GM21737 (cell line): Measurements from ENCODE around the gene FGD2.

ENCODE experiments used
- ATAC-seq: cut with Tn5 transposase; IDR thresholded peaks from one replicate; pipeline ENCODE4 v1.9.1; 2021; ENCODE audit warnings: mild to moderate bottlenecking, moderate library complexity; ENCODE audit not compliant: unreplicated experiment

Gene FGD2

DNA sequence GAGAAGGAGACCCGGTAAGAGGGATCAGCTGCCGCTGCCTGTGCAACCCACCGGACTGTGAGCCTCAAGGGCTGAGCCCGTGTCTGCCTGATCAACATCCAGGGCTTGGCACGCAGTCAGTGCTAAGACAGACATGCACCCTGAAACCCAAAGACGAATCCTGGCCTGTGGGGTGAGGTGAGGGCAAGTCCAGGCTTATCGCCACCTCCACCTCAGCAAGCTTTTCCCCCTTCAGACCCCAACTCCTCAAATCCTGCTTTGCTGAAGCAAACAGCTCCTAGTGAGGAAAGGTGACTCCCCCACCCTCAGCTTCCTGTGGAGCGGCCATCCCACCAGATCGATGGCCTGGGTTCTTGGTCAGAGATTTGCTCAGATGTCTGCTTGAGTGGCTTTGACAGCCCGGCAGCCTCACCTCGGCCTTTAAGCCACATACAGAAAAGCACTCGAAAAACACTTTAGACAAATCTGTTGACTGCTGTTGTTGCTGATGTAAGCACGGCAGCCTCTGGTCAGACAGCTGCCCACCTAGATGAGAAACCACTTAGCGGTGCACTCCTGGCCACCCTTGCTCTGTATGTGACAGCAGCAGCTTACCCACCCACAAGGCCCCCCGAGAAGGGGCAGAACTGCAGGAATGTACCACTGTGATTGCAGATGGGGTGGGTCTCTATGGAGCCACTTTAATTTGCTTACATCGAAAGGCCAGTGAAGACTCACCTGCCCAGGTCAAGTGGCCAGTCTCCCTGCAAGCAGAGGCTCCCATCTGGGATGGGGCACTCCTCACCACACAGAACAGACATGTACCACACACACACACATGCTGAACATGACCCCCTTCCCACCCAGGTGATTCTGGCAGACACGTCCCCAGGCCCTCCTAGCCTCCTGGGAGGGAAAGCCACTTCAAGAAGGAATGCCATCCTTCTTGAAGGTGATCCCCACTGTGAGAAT, 34.3 kb upstream of the FGD2 start:
- ATAC-seq = no peak

DNA sequence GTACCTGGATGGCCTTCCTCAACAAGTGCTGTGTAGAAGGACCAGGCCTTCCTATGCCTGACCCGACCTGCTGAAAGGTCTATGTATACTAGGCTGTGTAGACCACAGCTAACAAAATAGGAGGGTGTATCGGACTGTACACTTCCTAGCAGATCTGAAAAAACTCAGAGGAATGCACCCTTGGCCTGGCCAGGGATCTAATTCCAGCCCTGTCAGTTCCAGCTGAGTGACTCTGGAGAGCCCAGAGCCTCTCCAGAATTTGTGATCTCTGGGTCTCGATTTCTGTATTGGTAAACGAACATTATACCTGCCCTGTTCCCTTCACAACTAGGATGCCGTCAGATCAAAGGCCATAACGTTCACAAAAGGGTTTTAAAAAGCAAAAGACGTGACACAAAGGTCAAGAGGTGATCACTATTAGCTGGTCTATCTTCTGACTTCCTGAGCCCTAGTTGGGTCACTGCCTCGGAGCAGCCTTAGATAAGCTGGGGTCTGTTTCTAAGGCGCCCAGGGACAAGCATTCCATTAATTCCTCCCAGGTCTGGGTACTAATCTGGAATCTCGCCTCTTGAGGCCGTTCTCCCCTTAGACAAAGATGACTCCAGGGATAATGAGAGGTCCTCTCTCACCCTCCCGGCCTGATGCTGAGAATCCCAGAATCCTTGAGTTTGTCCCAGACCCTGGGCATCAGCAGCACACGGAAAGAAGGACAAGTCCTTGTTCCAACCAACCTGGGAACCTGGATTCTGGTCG, 33.4 kb upstream of the FGD2 start:
- no peak for ATAC-seq

DNA sequence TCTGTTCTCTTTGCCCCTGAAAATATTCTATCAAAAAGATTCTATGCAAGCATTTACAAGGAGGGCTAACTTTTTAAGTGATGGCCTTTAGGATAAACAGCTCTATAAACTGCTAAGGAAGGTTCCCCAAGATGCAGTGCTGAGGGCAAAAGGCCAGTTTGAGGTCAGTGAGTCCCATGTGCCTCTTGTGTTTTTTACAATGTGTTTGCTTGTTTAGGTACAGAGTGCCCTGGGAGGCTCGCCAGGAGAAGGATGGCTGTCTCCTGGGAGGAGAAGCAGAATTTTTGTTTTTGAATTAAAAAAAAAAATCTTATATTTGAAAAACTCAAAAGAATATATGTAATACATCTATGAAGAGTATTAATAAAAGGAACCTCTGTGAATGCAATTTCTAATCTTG, 32.3 kb upstream of the FGD2 start:
- ATAC-seq = no peak

DNA sequence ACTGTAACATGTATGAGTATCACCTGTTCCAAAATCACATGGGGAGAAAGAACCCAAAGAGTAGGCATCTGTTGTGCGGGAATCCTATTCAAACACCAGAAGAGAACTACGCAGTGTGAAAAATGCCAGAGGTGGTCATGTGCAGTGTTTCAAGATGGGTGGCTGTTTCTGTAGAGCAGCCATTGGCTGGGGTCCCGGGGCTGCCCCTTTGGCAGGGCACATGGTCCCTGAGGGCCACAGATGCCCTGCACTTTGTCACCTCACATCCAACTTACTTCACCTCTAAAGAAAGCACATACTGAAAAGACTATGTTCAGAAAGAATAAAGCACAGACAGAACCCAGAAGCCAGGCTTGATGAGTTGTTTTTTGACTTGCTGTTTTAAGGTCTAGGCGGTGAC, 31.8 kb upstream of the FGD2 start:
- ATAC-seq = no peak

DNA sequence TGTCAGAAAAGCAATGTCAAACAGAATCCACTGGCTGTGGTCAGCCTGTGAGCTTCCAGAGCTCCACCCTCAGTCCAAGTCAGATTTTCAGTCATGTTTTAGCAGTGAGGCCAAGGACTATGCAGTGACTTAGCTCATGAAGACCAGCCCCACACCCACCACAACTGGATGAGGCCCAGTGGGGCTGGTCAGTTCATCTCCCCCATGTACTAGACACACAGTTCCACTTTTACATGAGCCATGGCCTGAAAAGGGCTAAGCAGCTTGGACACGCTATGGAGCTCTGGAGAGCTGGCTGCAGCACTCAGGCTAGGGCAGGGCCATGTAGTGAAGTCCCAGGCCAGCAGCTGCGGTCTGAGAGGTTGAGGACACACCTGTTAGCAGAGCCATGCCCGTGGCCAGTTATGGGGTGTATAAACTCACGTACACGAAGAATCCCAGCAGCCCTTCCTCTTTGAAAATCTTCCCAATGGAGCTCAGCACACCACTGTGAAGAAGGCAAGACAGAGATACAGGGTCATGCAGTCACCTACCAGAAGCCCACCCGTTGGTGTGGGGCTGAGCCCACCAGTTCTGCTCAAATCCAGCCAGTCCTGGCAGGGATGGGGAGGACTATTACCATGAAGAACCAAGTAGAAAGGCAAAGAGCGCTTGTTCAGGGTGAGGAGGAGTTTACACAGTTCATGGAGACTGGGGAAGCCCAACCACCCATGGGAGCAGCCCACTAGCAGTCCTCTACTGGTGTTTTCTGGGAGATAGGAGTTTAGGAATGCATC, 30.0 kb upstream of the FGD2 start:
- no peak for ATAC-seq

DNA sequence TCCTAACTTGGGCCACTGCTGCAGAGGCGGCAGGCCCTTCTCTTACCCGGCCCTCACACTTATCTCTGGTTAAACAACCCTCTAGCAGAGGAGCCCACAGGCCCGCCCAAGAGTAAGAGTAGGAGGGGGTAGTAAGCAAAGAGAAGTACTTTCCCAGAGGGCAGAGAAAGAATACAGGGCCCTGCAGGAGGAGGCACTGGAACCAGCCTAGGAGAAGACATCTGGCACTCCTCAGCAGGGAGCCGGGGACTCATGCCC, 29.5 kb upstream of the FGD2 start:
- ATAC-seq = no peak

DNA sequence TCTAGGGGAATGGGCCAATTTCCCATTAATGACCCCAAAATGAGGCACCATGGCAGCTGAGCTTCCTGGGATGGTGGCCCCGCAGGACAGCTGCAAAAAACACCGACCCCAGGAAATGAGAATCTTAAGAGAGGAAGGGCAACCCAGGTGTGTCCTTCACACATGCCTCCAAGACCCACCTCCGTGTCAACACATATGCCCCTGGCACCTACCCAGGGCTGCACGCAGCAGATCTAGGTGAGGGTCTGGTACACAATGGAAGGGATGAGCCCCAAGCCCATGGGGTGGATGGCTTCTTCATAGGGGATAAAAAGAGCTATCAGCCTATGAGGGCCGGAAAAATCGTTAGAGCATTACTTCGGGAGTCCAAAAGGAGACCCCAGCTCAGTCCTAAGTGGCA, 28.9 kb upstream of the FGD2 start:
- no peak for ATAC-seq

DNA sequence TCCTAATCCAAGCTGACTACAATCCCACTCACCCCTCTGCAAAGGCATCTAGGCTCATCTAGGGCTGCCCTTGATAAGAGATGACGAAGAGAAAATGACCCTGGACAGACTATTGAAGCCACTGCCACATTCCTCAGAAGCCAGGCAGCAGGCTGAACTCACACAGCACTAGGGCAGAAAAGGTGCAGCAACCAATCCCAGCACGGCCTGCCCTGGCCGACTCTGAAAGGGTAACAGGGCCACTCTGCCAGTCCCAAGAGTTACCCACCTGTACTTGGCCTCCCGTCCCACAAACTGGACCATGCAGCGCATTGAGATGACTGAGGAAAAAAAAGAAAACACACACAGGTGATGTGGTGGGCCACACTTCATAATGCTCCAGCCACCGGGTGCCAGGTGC, 28.5 kb upstream of the FGD2 start:
- no peak for ATAC-seq

DNA sequence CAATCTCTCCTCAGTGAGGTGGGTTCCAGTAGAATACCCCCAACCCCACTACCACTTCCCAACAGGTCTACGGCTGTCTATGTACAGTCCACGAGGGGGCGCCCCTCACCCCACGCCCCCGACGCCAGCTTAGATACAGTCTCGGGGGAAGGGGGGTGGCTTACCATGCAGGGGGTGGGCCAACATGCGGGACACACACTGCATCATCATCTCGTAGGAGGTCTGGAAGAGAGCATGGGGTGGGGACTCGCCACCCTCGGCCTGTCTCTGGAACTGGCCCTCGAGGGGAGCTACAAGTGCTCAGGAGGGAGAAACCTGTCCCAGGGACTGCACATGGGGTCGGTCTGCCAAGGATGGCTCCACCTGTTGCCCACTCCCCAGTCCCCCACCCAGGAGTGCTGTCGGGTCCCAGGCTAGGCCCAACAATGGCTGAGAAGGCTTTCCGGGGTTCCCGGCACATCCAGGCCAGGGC, 27.9 kb upstream of the FGD2 start:
- ATAC-seq = no peak

DNA sequence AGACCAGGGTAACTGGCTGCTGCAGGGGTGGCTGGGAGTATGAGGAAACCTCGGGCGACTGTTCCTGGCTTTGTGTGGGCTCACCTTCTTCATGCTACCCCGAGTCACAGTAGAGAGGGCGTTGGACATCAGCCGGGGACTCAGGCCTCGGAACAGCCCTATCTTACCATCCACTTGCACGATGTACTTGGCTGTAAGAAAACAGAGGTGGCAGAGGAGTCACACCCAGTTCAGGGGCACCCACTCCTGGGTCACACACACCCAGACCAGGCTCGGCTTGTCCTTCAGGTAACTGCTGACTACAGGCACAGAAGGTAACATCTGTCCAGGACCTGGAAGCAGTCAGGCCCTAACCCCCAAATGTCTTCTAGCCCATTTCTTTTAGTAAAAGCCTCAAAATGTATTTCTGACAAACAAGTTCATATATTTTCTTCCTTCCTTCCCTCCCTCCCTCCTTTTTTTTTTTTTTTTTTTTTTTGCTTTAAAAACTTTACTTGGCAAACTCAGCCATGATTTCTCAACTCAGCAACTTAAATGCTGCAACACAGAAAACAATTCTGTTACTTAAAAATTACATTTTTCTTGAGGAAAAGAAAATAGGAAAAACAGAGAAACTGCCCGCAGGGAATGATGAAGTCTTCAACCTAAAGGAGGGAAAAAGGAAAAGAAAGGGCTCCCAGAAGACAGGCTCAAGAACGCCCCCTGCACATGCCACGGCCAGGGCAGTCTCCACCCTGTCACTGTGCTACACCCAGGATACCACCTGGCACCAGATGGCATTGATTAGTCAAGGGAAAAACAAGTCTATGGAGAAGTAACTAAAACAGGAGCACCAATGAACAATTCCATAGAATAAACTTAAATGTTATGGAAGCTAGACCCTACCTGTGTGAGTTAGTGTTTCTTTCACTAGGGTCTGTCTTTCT, 26.8 kb upstream of the FGD2 start:
- no peak for ATAC-seq

DNA sequence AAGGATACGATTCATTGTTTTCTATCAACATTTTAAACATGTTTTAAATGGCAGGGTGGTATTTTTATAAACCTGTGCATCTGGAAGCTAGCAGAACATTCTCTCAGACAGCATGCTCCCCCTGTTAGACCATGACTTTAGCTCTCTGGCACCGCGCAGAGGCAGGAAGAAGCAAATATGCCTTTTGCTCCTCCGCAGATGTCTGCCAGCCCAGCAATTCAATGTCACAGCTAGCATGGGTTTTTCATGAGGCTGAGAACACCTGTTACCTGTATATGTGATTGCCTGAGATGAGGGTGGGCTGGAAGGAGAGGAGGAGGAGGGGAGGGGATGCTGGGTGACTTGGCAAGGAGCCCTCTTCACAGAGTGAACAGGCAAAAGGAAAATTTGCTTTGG, 26.1 kb upstream of the FGD2 start:
- no peak for ATAC-seq

DNA sequence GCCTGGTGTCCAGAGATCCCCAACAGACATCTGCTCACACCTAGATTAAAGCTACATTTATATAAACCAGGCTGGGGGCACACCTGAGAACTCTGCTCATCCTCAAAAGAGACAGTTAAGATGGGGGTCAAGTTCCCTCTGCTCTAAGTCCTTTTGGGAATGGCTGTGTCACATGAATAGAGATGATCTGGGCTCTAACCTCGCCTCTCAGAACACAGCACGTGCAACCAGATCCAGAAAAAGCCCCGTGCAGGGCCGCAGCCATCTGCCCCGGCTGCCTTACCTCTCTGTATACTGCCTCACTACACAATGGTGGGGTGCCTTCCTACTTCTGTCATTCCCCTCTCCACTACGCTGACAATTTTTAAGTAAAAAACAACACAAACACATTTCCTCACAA, 25.3 kb upstream of the FGD2 start:
- ATAC-seq = no peak

DNA sequence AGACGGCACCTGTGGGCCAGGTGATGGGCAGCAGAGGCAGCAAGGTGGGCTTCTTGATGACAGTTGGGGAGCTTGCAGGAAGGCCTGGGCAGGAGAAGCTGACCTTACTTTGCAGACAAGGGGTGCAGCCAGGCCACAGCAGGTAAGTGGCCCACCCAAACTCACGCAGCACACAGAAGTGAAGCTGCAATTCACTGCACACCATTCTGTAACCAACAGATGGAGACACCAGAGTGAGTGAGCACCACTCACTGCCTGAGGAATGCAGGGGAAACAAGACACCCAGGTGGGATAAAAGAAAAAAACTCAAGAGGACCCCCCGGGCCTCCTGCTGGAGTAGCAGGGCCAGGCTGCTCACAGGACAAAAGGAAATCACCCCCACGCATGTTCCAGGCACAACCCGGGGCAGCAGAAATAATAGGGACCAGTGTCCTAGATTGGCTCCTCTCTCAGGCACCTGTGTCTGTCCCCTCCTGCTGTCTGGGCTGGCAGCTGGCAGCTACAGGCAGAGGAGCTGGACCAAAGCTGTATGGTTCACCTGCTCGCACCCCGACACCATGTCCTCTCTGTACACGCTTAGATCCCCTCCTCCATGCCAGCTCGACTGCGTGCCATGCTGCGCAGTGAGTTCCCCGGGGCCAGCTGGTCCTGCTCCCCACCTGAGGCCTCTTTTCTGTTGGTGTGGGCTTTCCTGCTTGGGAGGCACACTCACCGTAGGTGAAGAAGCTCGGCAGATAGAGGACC, 24.4 kb upstream of the FGD2 start:
- ATAC-seq = no peak

DNA sequence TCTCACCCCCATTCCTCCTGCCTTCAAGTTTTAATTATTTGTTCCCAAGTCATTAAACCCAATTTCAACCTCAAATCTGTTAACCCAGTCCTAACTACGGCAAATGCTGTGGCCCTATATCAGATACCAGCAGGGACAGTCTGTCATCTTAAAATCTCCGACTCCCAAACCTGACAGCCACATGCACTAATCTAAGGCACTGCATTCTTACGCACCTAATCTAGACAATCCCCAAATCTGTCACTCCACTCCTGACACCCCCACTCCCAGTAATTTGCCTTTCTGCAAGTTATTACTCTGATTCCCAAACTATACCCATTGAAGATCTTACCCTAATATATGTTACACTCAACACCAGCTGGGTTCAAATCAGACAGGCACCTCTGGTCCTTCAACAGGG, 21.9 kb upstream of the FGD2 start:
- ATAC-seq = no peak

DNA sequence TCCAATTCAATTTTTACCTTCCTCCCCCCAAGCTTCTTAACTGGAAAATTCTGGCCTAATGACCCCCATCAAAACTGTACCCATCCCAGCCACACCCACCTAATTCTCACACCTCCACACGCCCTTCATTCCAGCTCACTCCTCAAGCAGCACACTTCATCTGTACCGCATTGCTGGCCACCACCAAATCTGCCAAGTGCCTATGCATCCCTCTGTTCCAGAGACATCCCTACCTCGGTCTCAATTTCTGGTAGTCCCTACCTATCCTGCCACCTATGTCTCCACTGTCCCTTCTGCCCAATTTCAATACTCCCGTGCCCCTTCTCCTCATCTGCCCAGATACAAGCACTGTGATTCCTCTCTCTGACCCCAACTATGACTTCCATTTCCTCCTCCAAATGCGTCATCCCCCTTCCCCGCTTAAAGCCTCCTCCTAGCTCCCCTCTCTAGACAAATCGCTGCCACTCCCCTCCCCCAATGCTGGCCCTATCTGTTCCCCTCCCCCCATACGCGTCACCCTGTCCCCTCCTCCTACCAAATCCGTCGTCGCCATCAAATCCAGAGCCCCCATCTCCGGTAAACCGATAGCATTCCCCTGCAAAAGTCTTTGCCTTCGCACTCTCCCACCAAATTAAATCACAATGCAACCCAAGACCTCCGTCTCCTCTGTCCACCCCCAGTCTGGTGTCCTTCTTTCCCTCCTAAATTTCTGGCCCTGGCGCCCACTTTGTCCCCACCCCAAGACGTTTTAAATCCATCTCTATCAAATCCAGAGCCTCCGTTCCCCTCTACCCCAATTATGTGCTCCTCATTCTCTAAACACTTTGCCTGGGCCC, 20.7 kb upstream of the FGD2 start:
- ATAC-seq = no peak

DNA sequence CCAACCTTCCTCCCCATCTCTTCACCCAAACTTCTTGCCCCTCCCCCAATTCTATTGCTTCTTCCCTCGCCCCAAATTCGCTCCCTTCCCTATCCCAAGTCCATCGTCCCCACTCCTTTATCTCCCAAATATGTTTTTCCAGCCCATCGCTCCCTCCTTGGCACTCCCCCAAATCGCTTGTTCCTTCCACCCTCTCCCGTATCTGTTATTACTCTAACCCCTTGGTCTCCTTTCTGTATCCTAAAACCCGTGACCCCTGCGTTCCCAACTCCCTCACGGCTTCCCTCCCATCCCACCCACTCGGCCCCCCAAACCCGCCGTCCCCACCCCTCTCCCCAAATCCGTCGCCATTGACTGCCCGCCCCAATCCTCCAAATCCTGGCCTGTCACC, 20.0 kb upstream of the FGD2 start:
- no peak for ATAC-seq

DNA sequence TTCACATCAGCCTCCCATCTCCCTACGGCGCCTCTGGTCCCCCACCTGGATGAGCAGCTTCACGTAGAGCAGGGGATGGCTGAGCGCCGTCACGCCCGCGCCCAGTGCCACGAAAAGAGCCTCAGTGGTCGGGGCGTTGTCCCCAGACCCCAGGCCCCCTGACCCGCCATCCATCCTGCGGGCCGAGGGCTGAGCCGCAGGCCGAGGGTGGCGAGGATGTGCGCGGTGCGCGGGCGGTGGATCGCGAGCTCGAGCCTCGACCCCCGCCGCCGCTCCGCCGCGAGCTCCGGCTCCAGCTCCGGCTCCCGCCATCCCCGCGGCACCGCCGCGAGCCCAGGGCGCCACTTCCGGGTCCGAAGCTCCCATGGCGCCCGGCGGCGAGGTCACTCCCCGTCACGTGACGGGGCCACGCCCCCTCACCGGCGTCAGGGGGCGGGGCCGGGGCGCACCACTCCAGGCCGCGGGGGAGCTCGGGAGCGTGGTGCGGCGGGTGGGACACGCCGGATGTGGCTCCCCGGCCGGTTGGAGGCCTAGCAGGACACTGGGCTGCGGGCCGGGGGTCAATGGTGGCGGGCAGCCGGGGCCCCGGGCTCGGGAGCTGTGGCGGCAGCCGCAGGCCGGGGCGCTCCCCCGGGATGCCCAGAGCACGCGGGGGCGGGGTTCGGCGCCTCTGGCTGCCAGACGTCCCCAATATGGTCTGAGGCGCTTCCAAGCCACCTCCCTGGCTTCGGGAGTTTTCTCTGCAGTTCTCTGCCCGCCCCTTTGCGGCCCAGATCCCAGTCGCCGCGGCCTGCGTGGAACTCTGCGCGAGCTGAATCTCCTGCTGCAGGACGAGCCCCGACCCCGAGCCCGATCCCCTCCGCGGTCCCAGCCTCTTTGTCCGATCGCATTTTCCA, 19.4 kb upstream of the FGD2 start, which contains the start of gene MTCH1:
Gene MTCH1, minus strand, starts transcription at position 389 of the 896 bp plus-strand sequence. Its CDS starts 23 bp downstream, at position 366.
- ATAC-seq = peak; percentile 78

DNA sequence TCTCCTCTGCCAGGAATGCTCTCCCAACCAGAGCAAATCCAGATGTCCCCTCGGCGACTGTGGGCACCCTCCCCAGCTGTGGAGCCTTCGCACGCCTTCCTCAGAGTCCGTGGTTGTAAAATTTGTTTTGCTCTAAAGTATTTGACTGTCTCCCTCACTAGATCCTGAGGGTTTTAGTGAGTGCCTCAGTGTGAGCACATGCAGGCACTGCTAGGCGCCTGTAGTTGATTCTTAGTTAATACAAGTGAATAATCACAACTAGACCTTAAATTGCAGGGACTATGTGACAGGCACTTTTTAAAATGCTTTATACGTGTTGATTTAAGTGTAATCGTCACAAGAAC, 18.8 kb upstream of the FGD2 start:
- ATAC-seq = no peak
